GM19438 (cell line): ENCODE measurements around the gene IMMP1L.
"Not testable (repeated sequence)": the region's sequence is repeated elsewhere in the genome, so short reads cannot be mapped to it uniquely, and the experiment has no call there.

Source experiments
- ATAC-seq: cut with Tn5 transposase; IDR thresholded peaks from one replicate; pipeline ENCODE4 v1.9.1; 2021; ENCODE audit warnings: low read depth; ENCODE audit not compliant: unreplicated experiment

IMMP1L gene, protein sequence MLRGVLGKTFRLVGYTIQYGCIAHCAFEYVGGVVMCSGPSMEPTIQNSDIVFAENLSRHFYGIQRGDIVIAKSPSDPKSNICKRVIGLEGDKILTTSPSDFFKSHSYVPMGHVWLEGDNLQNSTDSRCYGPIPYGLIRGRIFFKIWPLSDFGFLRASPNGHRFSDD

DNA sequence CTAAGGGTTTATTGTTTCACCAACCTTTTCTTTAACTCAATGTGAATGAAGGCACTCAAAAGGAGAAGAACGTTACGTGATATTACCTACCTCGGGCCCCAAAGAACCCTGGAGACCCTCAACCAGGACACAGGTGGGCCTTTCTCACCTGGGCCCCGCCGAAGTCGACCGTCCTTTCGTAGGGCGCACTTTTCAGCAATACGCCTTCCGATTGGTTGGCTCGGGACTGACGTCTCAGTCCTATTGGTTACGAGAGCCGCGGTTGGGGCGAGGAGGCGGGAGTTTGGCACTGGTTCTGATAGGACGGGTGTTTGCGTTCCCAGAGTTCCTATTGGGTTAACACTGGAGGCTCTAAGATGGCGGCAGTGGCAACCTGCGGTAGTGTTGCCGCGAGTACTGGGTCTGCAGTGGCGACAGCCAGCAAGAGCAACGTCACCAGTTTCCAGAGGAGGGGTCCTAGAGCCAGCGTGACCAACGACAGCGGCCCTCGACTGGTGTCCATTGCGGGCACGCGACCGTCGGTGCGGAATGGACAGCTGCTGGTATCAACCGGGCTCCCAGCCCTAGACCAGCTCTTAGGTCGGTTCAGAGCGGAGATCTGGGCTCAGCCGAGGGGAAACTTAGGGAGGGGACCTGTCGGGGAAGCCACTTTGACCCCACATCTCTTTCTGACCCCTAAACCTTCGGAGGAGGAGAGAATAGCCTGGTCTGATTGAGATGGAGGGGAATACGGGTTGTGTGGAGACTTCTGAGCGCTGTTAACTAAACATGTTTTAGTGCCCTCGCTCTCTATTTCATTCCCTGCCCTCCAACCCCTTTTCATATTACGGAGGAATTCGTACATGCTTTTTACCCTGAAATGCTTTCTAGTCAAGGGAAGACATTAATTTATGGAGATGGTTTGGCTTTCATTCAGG, at the start of gene IMMP1L, which contains the start of gene ELP4:
Gene IMMP1L, minus strand, starts transcription at position 194 of the 917 bp plus-strand sequence. CDS start 46,346 bp downstream, outside the sequence.
Gene ELP4, plus strand, starts transcription at position 339 of the 917 bp plus-strand sequence. Its CDS starts 18 bp downstream, at position 357.
- ATAC-seq, result peak; percentile 100

DNA sequence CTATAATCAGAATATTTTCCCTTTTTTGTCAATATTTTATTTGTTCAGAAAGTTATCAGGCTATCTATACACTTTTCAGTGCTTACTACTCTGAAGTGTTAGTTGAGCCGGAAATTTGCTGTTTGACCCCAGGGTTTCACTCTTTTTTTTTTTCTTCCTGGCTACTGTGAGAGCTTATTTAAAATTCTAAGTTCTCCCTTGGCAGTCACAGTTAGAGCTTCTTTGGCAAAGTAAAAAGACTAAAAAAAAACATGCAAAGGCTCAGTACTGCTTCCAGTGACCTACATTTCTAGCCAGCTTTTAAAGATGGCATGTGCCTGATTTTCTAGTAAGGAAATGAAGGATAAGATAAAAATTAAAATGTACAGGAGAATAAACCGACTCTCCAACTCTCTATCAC, 48.6 kb upstream of the IMMP1L start:
- ATAC-seq, result no peak

DNA sequence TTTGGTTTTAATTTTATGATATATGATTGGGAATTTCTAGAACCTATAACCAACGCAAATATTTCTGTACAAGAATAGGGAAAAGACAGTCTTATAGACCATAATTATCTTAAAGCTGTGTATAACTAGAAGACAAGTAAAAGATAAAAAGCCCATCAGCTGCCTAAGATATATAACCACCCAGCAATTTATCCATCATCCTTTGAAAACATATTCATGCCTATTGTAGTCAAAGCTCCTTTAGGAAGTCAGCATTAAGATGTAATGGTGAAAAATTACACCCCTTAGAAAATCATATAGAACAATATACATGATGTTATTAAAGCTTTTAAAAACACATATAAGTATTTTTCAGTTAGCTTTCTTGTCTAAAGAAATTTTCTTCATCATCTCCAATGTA, 46.5 kb upstream of the IMMP1L start:
- no peak for ATAC-seq

DNA sequence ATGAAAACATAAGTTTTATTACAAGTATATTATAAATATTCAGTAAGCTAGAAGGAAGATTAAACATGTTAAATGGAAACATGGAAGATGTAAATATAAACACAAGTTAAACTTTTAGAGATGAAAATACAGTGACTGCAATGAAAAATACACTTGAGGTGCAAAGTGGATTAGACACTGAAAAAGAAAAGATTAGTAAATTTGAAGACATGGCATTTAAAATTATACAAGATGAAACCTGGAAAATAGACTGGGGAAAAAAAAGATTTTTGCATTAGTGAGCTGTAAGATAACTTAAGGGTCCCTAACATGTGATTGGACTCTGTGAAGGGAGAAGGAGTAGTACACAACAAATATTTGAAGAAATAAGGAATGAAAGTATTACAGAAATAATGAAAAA, 33.4 kb upstream of the IMMP1L start:
- ATAC-seq, result no peak

DNA sequence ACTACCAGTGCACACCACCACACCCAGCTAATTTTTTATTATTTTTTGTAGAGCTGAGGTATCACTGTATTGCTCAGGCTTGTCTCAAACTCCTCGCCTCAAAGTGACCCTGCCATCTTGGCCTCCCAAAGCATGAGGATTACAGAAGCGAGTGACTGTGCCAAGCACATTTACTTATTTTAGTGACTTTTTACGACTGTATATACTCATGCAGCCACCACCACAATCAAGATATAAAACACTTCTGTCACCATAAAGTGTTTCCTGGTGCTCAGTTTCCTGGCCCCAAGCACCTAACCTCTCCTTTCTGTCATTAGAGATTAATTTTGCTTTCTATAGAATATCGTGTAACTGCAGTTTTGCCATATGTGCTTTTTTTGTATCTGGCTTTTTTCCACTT, 26.1 kb upstream of the IMMP1L start:
- ATAC-seq, result no peak

DNA sequence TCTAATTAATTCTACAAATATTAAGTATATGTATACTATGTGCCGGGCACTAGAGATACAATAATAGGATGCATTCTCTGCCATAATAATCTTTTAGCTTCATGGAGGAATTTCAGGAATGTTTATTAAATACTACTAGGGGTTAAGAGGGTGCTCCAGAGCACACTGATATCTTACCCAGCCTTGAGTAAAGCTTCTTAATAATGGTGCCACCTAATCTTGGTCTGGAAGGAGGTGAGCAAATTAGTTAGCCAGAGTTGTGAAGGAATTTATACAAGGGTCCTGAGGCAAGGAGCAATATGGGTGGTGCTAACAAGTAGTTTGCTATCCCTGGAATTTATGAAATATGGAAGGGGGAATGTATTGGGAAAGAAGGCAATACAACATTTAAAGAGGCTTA, 21.9 kb upstream of the IMMP1L start:
- no peak for ATAC-seq

DNA sequence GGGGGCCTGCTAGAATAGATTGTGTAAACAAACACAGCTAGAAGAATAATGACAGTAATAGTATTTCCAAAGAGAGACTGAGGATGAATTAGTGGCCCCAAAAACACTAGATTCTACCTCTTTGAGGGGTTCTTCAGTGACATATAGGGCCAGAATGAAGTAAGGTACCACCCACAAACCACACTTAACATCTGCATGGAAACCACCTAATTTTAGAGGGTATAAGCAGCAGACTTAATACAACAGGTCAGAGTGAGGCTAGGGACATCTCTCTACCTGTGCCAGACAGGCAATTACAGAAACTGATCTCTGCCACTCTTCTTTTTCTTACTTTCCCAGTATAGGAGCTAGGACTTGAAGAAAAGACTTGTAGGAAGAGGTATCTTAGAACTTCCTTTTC, 20.3 kb upstream of the IMMP1L start:
- no peak for ATAC-seq

DNA sequence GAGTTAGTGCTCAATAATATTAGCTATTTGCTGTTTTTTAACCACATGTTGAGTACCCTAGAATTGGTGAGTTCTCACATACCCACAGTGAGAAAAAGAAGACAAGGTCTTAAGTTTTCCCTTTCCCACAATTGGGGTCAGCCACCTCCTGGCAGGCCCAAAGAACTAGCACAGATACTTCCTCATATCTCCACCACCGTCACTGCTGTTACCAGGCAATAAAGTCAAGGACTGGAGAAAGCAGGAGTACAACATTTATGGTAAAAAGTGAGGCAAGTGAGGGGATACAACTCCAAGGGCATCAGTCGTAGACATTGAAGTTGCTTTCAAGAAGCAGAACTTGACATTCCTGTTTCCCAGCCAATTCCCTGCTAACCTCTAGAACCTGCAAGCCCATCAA, 19.8 kb upstream of the IMMP1L start:
- ATAC-seq, result no peak

DNA sequence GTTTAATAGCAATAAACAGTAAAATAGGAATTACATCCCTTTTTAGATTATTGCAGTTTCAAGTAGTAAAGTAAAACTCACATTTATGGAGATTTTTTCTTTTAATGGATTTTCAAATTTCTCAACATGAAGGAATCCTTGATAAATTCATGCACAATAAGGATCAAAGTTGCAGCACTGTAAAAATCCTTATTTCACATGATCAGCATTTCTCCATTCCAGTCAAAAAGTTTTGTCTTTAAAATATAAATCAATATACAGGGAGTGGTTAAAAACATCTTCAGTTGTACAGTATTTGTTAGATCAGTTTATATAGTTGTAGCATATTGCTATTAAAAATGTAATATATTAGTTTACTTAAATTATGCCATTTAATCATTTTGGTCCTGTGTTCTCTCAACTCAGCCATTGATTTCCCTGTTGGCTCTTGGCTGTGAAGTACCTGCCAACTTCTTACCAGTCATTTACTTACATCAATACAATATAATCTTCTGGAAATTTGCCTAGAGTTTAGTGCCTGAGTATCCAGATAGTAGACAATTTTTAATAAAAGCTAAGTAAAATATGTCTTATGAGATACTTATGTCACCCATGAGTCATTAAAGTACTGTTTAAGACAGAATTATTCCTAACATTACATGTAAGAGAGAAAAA, 12.2 kb upstream of the IMMP1L start:
- ATAC-seq, result no peak

DNA sequence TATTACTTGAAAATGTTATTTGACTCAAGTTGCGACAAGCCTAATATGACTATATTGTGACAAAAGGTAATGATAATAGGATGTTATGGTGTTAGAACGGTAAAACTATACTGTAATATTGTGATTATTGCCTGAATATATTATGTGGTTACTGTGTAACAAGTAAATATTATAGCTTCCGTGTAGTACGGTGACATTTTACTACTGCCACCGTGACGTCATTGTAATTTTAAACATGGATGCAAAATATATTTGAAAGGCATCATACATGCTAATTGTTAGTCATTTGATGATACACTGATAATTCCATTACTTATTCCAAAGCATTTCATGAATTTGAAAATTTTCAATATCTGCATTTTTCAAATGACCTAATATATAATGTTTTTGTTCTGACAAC, 2.7 kb upstream of the IMMP1L start:
- ATAC-seq, result no peak

DNA sequence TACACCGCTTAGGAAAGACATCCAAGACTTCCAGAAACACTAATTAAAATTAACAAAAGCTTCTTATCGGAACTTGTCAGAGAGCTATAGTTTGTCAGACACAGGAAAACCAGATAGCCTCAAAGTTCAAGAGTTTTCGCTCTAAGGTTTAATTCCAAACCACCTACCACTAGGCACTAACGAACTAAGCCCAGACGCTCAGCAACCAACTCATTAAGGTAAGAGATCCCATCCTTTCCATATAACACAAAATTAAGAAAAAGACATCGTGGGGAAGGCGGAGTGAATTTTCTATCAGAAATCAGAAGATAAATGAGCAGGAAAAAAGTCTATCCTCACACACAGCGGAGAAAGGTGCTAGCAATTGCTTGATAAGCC, 382 bp downstream of the IMMP1L start:
- ATAC-seq, result peak; percentile 5

DNA sequence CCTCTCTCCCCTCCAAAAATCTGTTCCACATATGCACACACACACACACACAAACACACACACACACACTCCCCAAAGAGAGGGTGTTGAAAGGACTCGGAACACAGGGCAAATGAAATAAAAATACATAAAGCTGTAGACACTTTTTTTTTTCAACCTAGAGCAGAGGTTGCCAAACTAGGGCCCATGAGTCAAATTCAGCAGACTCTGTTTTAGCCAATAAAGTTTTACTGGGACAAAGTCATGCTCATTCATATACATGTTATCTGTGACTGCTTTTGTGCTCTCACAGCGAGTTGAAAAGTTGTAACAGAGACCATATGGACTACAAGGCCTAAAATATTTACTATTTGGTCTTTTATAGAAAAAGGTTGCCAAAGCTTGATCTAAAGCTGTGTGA, 8.9 kb downstream of the IMMP1L start:
- no peak for ATAC-seq

DNA sequence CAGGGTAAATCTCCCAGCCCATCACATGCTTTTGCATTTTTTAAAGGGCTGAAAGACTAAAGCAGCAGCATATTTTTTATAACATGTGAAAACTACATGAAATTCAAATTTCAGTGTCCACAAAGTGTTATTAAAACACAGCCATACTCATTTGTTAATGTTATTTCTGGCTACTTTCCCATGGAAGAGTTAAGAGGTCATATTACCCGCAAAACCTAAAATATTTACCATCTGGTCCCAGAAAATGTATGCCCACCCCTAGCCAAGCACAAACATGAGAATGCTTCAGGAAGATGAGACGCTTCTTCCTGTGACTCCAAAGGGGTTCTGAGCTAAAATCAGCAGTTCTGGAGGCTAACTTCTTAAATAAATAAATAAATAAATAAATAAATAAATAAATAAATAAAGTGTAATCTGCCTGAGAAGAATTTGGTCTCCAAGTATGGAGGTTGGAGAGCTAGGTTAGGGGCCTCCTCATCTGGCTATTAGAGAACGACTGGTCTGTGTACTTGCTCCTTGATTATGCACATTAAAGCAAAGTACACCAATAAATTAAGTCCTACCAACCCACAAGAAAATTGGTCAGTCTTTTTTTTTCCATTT, 9.7 kb downstream of the IMMP1L start:
- ATAC-seq, result no peak

DNA sequence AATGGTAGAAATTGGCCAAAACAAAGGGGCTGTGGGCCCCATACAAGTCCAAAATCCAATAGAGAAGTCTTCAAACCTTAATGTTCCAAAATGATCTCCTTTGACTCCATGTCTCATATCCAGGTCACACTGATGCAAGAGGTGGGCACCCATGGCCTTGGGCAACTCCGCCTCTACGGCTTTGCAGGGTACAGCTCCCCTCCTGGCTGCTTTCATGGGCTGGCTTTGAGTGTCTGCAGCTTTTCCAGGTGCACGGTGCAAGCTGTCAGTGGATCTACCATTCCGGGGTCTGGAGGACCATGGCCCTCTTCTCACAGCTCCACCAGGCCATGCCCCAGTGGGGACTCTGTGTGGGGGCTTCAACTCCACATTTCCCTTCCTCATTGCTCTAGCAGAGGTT, 15.7 kb downstream of the IMMP1L start:
- ATAC-seq, result not testable (repeated sequence)

DNA sequence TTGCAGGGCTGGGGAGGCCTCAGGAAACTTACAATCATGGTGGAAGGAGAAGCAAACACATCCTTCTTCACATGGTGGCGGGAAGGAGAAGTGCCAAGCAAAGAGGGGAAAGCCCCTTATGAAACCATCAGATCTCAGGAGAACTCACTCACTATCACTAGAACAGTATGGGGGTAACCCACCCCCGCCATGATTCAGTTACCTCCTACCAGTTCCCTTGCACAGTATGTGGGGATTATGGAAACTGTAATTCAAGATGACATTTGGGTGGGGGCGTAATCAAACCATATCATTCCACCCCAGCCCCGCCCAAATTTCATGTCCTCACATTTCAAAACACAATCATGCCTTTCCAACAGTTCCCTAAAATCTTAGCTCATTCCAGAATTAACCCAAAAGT, 16.2 kb downstream of the IMMP1L start:
- no peak for ATAC-seq

DNA sequence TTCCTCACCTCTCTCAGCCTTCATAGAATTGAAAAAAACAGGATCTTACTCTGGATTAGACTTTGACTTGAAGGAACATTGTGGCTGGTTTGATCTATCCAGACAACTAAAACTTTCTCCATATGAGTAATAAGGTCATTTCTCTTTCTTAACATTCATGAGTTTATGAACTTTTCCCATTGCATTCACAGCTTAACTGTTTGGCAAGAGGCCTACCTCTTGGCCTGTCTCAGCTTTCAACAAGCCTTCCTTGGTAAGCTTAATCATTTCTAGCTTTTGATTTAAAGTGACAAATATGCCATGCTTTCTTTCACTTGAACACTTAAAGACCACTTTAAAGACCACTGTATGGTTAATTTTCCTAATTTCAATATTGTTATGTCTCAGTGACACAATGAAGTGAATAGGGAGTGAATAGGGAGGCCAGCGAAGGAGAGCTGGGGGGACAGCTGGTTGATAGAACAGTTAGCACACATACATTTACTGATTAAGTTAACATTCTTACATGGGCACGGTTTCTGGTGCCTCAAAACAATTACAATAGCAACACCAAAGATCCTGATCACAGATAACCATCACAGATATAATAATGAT, 17.0 kb downstream of the IMMP1L start:
- ATAC-seq, result no peak

DNA sequence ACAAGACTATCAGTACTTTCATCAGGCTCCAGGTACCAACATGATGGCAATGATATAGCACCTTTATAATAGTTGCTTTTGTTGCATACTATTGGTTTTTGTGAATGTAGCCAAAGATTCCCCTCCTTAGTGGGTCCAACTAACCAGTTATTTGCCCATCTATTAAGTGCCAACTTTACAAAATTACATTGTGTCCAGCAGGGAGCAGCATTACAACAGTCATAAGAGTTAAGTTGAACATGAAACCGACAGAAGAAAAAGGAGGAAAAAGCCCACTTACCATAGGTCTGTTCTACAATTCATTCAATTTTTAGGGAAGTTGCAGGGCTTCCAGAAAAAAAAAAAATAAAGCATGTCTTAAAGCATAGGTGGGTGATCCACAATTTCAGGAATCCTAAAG, 21.6 kb downstream of the IMMP1L start:
- ATAC-seq, result no peak

DNA sequence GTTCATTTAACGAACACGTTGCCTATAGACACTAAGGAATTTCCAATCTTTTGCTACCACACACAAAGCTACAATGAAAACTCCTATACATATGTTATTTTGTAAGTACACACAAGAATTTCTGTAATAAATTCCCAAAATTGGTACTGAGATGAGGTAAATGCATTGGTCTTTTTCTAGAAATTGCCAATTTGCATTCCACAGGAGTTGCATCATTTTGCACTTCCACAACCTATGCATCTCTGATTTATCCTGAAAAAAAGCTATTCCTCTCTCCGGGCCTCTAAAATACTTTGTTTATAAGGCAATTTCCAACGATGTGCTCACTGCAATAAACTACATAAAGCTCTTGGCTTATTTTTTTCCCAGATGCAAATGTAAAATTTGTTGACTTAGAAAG, 24.9 kb downstream of the IMMP1L start:
- no peak for ATAC-seq

DNA sequence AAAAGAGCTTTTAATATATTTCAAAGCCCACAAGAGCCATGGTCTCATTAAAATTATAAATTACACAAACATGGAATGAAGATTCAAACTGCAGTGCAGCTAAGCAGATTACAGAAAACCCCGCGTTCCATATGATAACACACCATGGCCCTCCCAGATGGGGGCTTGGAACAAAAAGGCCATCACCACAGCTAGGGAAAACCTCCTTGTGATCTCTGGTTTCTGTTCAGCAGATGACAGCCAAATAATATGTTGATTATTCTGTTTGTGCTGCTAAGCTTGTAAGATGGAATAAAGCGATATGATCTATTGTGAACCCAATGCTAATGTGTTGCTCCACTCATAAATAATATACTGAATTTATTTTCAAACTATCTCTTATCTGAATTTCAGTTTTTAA, 28.5 kb downstream of the IMMP1L start:
- ATAC-seq, result no peak

DNA sequence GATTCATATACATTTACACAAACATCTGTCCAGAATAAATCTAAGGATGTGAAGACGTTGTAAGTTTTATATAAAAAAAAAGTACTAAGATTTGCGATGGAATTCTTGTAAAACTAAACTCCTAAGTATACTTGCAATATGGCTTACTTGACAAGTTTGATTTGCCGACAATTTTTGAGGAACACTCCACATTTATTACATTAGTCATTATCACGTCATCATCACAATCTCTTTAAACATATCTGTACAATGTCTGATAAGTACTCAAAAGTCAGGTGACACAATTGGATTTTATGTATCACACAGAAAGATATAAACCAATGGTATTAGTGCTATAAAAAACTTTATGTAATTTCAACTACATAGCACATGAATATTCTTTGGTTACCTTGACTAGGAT, 30.4 kb downstream of the IMMP1L start:
- ATAC-seq, result no peak

DNA sequence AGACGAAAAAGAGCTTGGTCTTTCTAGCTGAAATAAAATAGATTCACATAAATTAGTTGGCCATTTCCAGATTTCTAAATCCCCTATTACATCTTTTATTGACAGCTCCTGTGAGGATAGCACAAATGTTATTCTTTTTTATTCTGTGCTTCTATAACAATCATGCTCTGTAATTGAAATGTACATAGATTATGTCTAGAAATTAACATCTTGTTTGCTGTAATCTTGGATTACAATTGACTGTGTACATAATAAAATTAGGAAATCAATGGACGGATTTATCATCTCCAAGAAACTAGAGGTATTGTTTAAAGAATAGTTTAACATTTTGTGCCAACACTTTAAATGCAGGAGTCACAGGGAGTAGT, 31.2 kb downstream of the IMMP1L start:
- no peak for ATAC-seq
